GM12801 (cell line): ENCODE results near the gene CALD1.

ENCODE experiments used
- TF ChIP-seq, protein P1 (sequence below): IDR thresholded peaks from one replicate; pipeline ENCODE4 v1.5.1; 2011; ENCODE audit warnings: control low read depth; ENCODE audit not compliant: insufficient read length; ENCODE audit errors: extremely low read depth

The CALD1 gene, protein sequence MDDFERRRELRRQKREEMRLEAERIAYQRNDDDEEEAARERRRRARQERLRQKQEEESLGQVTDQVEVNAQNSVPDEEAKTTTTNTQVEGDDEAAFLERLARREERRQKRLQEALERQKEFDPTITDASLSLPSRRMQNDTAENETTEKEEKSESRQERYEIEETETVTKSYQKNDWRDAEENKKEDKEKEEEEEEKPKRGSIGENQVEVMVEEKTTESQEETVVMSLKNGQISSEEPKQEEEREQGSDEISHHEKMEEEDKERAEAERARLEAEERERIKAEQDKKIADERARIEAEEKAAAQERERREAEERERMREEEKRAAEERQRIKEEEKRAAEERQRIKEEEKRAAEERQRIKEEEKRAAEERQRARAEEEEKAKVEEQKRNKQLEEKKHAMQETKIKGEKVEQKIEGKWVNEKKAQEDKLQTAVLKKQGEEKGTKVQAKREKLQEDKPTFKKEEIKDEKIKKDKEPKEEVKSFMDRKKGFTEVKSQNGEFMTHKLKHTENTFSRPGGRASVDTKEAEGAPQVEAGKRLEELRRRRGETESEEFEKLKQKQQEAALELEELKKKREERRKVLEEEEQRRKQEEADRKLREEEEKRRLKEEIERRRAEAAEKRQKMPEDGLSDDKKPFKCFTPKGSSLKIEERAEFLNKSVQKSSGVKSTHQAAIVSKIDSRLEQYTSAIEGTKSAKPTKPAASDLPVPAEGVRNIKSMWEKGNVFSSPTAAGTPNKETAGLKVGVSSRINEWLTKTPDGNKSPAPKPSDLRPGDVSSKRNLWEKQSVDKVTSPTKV

GRCh38 chr7:134778941-134779740 is at the start of gene CALD1:
Gene CALD1, plus strand, starts transcription at chr7:134779634. Its CDS starts 88,100 bp downstream, at chr7:134867734.
- TF ChIP-seq, protein P1, sequence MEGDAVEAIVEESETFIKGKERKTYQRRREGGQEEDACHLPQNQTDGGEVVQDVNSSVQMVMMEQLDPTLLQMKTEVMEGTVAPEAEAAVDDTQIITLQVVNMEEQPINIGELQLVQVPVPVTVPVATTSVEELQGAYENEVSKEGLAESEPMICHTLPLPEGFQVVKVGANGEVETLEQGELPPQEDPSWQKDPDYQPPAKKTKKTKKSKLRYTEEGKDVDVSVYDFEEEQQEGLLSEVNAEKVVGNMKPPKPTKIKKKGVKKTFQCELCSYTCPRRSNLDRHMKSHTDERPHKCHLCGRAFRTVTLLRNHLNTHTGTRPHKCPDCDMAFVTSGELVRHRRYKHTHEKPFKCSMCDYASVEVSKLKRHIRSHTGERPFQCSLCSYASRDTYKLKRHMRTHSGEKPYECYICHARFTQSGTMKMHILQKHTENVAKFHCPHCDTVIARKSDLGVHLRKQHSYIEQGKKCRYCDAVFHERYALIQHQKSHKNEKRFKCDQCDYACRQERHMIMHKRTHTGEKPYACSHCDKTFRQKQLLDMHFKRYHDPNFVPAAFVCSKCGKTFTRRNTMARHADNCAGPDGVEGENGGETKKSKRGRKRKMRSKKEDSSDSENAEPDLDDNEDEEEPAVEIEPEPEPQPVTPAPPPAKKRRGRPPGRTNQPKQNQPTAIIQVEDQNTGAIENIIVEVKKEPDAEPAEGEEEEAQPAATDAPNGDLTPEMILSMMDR, result no peak

DNA sequence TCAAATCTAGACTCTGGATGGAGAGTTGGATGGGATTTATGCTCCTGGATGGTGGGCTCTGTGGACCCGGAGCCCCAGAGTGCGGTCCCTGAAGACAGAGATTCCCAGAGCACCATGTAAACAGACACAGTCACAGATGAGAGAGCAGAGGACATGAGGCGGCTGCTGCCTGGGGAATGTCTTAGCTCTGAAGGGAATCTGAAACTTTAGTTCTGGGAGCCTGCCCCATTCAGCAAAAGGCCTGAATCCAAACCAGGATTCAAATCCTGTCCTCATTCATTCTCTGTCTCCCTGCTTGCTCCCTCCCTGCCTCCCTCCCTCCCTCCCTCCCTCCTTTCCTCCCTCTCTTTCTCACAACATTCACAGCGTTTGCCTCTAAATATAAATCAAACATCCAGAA is 49.5 kb upstream of the CALD1 start:
- TF ChIP-seq, protein P1, result no peak

DNA sequence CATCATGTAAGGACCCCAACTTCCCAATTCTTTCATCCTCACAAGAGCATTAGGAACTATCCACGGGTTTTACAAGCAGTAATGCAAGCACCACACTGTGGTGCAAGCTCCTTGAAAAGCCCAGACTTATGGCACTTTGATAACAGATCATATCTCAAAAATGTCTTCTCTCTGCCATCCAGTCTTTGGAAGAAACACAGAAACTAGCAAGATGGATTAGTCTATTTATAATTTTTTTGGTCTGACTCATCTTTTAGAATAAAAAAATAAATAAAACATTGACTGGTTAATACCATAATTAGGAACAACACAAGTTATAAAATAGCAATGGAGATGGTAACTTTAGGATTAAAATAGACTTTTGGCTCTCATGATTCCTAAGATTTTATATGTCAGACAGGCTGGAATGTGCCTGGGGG is 49.0 kb upstream of the CALD1 start:
- TF ChIP-seq, protein P1, result no peak

DNA sequence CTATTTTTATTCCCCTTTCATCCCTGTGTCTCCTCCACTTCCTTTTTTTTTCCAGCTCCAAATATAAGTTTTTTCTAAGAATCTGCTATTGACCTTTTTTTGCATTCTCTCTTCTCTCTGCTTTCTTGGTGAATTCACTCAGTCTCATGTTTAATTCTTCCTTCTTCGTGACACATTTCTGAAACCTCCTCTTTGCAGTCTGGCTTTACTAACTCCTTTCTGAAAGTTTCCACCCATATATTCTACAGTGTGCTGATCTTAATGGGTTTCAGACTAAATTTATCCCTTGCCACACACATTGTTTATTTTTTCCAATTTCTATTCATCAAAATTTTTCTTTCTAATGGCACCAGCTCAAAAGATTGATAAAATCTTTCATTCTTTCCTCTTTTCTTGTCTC is 47.8 kb upstream of the CALD1 start:
- TF ChIP-seq, protein P1, result no peak

DNA sequence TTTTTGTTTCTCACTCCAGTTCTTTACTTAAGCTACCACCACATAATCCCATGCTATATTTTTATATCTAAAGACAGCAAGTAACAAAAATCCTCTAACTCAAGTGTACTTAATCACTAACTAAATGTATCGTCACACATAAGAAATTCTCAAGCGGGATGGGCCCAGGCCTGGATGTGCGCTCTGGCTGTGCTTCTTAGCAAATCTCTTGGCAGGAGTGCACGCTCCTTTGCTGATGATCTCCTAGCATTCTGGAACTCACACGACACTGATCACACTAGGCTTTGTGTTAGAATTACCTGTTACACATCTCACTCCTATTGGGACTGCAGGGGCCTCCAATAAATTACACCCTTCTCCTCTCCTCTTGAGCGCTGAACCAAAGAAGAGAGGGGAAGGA is 46.7 kb upstream of the CALD1 start:
- TF ChIP-seq, protein P1, result no peak

- TF ChIP-seq, protein P1, result no peak
These were observed 43.1 kb upstream of the CALD1 start for GRCh38 chr7:134736381-134736780.
